Colon (tissue), 2 donors: Measurements from ENCODE around the gene NCOA3.

ENCODE experiments used
- FAIRE-seq: peaks from 2 replicates; lab custom pipeline; 2012; peaks lifted over from hg19 to GRCh38; lab: Jason Lieb, UNC
- donor health status: control.
- donor health status: control.

The NCOA3 gene

DNA sequence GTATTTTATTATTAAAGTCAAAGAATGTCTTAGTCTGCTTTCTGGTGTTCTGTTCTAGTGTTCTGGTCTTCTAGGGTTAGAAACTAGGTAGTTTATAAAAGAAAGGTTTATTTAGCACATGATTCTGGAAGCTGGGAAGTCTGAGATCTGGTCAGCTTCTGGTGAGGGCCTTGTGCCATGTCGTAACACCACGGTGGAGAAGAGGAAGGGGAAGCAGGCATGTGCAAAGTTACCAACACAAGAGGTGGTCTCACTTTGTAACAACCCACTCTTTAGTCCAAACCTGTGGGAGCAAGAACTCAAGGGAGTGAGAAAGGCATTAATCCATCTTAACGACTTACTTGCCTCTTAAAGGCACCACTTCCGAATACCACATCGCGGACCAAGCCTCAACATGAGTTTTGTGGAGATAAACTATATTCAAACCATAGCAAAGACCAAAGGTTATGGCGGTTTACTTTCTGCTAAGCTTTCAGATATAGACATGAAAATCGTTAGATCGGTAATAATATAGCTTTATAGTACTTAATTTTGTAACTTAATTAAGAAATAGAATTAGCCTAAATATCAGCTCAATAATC lies 99.4 kb downstream of the NCOA3 start:
- FAIRE-seq = no peak

DNA sequence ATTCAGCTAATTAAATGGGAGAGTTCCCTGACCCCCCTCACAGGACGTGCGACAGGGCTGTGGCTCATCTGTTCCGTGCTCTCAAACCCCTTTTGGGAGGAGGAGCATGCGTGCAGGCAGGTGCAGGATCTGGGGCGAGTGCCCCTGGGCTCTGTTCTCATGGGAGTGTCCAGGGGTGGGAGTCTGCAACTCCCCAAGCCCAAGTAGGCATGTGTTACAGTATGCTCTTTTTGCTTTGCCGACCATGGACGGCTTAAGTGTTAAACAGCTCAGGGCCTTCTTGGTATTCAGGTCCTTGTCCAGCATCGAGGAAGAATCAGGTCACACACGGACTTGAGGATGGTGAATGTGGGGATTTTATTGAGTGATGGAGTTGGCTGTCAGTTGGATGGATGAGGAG lies 101.6 kb downstream of the NCOA3 start:
- no peak for FAIRE-seq

DNA sequence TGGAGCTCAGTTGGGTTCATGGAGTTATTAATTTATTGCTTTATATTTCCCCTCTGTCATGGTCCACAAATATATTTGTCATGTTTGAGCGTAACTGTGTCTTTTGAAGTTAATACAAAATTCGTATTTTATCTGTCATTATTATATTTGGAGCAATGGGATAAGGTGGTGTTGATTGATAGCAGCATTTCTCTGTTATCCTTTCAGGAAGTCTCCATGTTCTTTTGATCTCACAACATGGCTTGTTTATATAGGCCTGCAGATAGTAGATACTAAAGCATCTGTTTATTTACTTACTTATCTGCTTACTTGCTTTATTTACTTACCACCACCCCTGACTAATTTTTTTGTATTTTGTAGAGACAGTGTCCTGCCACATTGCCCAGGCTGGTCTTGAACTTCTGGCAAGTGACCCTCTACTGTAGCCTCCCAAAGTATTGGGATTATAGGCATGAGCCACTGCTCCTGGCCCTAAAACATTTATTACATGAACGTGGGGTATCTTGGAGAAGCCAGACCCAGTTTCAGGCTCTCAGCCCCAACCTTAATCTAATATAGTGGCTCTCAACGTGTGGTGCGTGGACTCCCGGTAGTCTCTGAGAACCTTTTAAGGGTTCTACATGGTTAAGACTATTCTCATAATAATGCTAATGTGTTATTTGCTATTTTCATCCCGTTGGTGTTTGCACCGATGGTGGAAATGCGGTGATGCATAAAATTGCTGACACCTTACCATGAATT lies 104.2 kb downstream of the NCOA3 start:
- FAIRE-seq = no peak

DNA sequence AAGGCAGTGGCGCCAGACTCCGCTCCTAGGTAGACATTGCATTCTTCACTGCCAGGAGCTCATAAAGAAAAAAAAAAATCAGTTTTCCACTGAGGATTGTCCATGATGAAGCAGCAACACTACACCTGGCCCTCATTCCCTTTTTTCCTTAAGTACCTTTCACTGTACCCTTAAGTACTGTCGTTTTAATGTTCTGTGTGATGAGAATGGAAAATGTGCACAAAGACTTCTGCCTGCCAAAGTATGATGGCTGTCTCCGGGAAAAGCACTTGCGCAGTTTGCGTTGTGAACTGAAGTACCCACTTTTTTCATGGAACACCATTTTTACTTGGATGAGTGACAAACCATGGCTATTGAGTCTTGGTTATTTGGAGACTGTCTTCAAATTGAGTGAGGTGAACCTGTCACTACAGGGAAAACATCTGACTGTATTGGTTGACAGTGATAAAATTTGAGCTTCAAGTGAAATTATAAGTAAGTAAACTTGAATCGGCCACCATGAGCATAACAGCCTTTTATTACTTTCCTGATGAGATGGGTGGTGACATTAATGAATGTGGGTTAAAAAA lies 104.8 kb downstream of the NCOA3 start:
- no peak for FAIRE-seq

DNA sequence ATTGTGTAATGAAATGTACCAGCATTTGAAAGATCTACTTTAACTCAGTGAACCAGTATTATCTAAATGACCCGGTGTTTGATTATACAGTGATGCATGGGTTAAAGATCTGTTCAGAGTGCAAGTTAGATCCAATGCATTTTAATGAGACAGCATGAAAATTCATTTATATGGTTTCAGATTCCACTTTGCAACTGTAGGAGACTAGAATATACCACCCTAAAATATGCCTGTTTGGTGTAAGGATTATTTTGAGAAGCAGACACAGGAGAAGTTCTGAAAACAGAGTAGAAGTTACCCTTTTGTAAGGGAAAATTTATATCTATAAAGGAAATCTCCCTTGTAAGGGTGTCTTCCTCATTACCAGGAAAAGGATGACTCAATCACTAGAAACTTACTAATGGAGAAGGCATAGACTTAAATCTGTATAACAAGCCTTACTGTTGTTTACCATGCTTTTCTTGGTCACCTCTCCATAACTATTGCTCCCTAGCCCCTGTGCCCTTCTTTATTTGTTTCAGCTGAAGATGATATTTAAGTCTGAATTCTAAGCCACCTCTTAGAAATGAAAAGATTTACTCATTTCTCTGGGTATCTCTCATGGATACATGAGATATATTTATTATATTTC lies 105.4 kb downstream of the NCOA3 start:
- no peak for FAIRE-seq

DNA sequence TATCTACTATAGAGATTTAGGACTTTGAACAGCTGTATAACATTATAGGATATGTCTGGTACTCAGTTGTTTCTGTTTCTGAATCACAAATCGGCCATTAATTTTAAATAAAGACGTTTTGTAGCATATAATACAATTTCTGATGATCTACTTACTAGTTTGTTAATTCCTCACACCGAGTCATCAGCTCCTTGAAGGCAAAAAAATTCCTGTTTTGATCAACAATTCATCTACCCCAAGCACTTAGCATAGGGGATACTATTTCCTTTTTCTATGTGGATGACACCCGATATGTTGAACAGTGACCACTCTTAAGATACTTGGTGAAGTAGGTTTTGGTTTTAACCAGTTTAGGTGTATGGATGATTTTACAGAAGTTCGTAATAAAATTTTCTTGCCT lies 107.3 kb downstream of the NCOA3 start:
- no peak for FAIRE-seq

DNA sequence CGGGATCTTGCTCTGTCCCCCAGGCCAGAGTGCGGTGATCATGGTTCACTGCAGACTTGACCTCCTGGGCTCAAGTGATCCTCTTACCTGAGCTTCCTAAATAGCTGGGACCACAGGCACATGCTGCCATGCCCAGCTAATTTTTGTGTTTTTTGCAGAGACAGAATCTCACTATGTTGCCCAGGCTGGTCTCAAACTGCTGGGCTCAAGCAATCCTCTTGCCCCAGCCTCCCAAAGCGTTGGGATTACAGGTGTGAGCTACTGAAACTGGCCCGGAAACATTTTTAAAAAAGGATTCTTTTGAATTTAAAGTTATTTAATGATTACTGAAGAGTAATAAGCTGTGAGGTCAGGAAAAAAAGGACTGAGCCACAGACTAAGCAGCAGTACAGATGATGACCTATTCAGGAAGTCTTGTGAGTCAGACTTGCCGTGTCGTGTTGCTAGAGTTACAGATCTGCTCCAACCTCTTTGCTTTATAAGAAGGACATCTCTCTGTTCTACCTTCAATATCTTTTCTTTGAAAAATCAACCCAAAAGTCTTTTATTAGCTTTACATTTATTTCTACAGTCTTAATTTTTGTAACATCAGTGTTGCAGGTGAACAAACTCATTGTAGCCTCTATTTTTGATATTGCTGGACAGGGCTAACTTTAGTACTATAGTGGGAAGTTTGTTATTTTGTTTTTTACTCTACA lies 108.7 kb downstream of the NCOA3 start:
- no peak for FAIRE-seq

DNA sequence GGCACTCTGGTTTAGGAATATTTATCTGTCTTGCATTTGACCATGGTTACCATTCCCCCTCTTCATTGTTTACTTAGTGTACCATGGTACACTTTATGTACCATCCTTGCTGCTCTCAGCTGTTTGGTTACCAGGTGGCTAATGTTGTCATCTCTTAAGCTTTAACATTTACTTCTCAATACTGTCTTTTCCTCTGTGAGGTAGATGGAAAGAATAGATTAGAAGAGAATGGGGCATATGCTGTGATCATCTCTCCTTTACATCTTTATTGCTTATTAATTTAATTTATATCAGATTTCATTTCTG lies 109.2 kb downstream of the NCOA3 start:
- no peak for FAIRE-seq

DNA sequence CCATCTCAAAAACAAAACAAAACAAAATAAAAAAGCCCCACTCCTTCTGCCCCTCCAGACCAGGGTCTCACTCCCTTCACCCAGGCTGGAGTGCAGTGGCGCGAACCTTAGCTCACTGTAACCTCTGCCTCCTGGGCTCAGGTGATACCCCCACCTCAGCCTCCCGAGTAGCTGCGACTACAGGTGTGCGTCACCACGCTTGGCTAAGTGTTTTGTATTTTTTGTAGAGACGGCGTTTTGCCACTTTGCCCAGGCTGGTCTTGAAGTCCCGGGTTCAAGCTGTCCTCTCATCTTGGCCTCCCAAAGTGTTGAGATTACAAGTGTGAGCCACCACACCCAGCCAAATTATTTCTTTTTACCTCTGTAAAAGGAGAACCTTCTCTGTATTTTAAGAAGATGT lies 110.1 kb downstream of the NCOA3 start:
- FAIRE-seq = no peak

DNA sequence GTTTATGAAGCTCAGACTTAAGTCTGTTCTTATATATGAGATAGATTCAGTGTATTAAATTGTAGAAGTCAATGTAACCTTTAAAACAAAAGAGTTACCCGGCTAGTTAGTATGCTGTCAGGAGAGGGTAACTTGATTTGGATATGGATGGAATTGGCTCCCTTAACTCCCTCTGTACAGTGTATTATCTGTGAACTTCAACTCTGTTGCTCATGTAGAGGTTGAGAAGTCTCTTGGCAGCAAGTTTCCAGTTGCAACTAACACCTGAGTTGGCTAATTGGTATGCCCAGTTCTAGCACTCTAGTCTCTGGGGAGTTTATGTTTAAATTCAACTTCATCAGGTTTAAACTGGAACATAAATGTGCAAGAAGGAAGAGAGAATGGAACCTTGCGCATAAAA lies 111.0 kb downstream of the NCOA3 start:
- FAIRE-seq = no peak

DNA sequence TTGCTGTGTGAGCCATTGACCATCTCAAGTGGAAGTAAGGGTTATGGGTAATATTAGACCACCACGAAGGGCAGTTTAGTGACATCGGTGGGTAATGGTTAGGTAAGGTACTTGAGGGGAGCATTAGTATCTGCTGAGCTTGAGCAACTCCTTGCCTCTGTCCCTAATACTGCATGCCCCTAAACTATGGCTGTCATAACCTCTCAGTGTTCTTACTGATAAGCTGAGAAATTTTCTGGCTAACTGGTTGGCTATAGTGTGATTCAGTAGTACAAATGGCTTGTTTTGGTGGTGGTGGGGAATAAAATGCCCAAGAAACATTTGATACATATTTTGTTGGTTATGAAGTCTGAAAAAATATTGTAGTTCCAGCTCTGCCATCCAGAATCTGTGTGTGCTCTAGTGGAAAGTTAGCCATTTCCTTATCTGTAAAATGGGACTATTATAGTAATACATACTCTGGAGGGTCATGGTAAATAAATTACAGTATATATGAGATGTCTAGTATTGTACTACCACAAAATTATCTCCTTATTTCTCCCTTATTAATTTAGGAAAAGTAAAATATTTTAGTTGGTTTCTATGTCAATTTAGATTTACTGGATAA lies 113.1 kb downstream of the NCOA3 start:
- FAIRE-seq = no peak

DNA sequence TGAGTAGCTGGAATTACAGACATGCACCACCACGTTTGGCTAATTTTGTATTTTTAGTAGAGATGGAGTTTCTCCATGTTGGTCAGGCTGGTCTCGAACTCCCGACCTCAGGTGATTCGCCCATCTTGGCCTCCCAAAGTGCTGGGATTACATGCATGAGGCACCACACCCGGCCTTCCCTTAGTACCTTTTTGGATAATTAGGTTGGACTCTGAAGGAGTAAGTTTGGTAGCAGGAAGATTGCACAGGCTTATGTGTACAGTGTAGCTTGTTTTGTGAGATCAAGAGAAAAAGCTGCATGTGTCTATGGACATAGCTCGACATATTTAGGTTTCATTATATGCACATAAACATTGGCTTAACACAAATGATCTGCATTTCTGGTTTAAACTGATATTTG lies 116.8 kb downstream of the NCOA3 start:
- no peak for FAIRE-seq

DNA sequence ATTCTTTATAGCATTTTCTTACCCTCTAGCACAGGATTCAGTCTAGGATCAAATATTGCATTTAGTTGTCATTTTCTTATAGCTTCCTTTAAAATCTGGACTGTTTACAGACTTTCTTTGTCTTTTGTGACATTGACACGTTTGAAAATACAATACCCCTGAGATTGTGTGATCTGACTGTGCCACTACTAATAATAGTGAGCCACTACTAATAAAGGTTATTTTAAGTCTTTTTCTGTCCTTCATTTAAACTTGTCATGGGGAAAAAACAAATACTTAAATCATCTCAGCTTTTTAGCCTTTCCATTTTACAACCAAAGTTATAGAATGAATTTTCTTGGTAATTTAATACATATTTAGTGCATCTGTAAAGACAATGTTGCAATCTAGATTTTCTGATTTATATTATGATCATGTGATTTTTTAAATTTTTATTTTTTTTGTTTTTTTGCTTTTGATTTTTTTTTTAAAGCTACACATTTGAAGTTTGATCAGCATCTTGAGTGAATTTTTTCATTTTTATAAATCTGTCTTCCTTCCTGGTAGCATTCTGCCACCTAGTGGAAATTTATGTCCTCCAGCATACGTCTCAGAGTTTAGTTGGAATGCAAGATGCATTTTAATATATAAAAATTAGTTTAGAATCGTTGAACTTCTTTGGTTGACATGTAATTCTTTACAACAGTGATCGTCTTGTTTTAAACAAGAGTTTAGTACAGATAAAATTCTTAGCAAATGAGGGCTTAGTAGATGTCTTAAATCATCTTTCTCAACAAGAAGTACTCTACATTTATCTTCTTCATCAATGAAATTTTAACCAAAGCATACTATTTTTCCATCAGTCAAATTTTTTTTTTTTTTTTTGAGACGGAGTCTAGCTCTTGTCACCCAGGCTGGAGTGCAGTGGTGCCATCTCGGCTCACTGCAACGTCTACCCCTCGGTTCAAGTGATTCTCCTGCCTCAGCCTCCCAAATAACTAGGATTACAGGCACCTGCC lies 119.4 kb downstream of the NCOA3 start:
- FAIRE-seq = peak; percentile 71

DNA sequence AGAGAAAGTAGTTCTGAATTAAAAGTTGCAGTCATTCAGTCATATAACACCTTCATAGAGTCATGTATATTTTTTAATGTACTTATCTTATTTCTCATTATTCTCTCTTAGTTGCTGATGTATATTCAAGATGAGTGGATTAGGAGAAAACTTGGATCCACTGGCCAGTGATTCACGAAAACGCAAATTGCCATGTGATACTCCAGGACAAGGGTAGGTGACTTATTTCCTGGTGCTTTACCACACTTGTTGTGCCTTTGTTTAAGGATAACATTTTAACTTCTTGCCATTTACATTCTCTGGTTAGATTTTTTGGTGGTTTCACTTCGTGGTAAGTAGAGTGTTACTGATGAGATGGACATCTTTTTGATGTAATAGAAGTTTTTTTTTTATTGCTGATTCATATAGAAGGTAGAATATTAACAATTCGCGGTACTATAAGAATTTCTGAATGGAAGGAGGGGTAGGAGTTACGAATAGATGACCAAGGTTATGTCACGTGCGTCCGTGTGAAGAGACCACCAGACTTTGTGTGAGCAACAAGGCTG lies 120.5 kb downstream of the NCOA3 start:
- FAIRE-seq = no peak

DNA sequence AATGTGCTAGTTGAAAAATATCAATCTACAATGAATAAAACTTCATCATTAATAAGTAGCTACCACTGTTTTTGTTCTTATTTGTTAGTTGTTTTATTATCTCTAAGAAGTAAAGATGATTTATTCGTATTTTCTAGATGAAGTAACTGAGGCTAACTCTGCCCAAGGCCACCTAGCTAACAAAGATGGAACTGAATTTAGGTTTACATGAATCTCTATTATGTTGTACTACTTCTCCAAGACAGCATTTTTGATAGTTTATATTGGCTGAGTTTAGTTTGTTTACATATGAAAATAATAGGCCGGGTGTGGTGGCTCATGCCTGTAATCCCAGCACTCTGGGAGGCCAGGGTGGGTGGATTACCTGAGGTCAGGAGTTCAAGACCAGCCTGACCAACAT lies 121.5 kb downstream of the NCOA3 start:
- FAIRE-seq = no peak

DNA sequence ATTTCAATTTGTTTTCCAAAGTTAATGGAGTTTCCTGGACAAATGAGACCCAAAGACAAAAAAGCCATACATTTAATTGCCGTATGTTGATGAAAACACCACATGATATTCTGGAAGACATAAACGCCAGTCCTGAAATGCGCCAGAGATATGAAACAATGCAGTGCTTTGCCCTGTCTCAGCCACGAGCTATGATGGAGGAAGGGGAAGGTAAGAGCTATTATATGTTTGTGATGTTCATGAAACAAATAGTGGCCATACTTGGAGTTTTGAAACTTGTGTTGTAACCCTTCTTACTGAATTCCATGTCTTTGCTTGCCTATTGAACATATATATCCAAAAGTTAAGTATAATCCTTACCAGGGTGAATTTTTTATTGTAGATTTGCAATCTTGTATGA lies 125.9 kb downstream of the NCOA3 start:
- no peak for FAIRE-seq

DNA sequence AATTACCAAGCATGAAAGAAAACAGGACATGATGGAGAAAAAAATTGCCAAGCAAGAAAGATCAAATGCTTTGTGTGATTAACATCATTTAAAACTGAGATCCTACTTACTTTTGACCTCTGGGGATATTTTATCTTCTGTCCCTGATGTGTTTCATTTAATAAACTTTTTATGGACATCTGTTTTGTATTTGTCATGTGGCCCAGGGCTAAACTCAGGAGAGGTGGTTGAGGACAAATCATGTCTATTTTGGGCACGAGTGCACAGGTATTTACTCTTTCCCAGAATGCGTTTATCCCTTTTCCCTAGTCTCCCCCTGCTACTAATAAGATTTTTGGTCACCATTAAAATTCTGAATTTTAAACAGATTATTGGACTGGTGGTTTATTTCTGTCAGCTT lies 128.2 kb downstream of the NCOA3 start:
- FAIRE-seq = no peak

DNA sequence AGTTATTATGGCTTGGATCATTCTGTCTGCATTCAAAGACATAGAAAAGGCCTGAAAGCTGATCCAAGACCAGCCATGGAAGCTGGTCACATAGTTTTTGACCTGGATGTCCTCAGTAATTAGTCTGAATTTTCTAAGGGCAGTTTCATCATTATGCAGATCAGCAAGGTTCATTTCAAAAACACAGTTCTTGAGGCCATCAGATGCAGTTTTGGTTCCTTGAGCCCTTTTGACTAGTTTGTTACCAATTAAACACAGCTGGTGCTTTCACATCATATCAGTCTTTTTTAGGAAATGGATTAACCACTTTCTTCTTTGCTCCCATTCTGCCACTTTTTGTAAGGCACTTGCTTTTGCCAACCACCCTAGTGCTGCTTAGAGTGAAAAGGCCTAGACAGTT lies 129.4 kb downstream of the NCOA3 start:
- no peak for FAIRE-seq

DNA sequence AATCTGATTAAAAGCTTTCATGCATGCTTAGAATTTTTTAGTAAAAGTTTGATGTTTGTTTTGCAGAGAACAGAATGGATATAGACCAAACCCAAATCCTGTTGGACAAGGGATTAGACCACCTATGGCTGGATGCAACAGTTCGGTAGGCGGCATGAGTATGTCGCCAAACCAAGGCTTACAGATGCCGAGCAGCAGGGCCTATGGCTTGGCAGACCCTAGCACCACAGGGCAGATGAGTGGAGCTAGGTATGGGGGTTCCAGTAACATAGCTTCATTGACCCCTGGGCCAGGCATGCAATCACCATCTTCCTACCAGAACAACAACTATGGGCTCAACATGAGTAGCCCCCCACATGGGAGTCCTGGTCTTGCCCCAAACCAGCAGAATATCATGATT lies 133.6 kb downstream of the NCOA3 start:
- no peak for FAIRE-seq

DNA sequence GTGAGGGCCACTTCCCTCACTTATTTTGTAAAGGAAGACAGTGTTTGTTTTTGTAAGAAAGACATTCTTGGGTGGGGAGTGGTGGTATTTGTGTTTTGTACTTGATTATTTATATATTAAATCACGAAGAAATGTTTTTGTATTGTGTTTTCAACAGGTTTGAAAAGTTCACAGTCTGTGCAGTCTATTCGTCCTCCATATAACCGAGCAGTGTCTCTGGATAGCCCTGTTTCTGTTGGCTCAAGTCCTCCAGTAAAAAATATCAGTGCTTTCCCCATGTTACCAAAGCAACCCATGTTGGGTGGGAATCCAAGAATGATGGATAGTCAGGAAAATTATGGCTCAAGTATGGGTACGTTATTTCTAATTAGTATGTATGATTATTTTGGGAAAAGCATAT lies 137.2 kb downstream of the NCOA3 start:
- FAIRE-seq = no peak

DNA sequence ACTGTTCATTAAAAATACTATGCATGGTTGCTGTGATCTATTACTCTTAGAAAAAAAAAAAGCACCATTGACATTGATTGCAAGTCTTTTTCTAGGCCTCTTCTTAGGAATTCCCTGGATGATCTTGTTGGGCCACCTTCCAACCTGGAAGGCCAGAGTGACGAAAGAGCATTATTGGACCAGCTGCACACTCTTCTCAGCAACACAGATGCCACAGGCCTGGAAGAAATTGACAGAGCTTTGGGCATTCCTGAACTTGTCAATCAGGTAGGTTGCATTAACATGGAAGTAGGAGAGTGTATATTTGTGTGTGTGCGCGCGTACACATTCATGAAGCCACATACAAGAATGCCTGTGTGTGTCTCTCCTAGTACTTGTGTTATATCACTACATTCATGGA lies 140.4 kb downstream of the NCOA3 start:
- no peak for FAIRE-seq
